ENCODE data around the gene MAT2A. TPM values are rescaled to one million over a fixed set of nuclear protein-coding genes. Genes with fewer than 3 reads are reported as not detected.

The MAT2A gene
- total and polyA plus RNA-seq, 9 of the 15 experiments (the other 6 are each of a cell fraction or from before 2014, with no cell fraction given) = 130 to 1,027 (median 240) TPM

DNA sequence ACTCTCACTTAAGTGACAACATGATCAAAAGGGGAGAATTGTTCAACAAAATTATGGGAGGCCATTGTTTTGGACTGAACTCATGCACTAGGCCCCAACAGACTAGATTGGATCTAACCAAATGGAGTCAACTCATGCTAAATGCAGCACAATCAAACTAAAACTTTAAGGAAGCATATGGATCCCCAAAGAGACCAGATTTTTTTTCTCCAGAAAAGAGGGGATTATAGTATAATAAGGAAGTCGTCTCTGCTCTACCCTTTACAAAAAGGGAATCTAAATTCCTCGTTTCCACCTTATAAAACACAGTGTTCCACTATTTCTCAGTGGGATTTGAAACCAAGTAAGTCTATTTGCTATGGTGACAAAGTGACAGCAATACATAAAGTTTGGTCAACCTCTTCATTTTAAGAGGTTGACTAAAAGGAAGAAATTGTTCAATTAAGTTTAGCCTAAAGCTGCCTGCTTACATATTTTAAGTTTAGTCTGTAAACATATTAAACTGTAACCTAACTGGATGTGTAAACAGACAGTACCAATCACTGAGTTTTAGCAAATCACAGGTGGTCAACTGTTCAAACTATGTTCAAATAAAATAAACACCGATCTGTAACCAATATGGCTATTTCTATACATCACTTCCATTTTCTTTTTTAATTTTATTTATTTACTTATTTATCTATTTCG is 40.9 kb upstream of the MAT2A start (continued):
- TF ChIP-seq ESRRA (IDR thresholded peaks at IDR 0.05; ENCODE audit: borderline replicate concordance, low read depth) (no peak), SLC30A9 (CRISPR knock-in tag; IDR thresholded peaks at IDR 0.05) (no peak), ZNF445 (CRISPR knock-in tag; IDR thresholded peaks at IDR 0.05; ENCODE audit: low read depth) (0 out of 2 replicates have a peak, but pooled peaks have one; percentile 59), PATZ1 (CRISPR knock-in tag; IDR thresholded peaks at IDR 0.05; ENCODE audit: borderline replicate concordance) (peak; percentile 74; the same call in 1 of the 2 replicates), BRD9 (IDR thresholded peaks at IDR 0.05; ENCODE audit: low read depth, partially characterized antibody) (no peak), RBM39 (optimal IDR thresholded peaks at IDR 0.05; ENCODE audit: low read depth, low read length) (no peak), ZNF134 (CRISPR knock-in tag; conservative IDR thresholded peaks at IDR 0.05) (peak; percentile 73), NR2C2 (CRISPR knock-in tag; IDR thresholded peaks at IDR 0.05) (no peak), NR2C2 (tag; IDR thresholded peaks at IDR 0.05) (peak; percentile 70; the same call in 1 of the 2 replicates), ELK3 (CRISPR knock-in tag; IDR thresholded peaks at IDR 0.05) (no peak), ZNF444 (CRISPR knock-in tag; IDR thresholded peaks at IDR 0.05) (0 out of 2 replicates have a peak, but pooled peaks have one; percentile 35), NR2C1 (IDR thresholded peaks at IDR 0.05) (no peak), NR2C1 (tag; IDR thresholded peaks at IDR 0.05) (peak; percentile 89), NR1H2 (CRISPR knock-in tag; IDR thresholded peaks at IDR 0.05) (no peak), ZFPM2 (CRISPR knock-in tag; IDR thresholded peaks at IDR 0.05) (no peak)
- TF ChIP-seq, protein P1, sequence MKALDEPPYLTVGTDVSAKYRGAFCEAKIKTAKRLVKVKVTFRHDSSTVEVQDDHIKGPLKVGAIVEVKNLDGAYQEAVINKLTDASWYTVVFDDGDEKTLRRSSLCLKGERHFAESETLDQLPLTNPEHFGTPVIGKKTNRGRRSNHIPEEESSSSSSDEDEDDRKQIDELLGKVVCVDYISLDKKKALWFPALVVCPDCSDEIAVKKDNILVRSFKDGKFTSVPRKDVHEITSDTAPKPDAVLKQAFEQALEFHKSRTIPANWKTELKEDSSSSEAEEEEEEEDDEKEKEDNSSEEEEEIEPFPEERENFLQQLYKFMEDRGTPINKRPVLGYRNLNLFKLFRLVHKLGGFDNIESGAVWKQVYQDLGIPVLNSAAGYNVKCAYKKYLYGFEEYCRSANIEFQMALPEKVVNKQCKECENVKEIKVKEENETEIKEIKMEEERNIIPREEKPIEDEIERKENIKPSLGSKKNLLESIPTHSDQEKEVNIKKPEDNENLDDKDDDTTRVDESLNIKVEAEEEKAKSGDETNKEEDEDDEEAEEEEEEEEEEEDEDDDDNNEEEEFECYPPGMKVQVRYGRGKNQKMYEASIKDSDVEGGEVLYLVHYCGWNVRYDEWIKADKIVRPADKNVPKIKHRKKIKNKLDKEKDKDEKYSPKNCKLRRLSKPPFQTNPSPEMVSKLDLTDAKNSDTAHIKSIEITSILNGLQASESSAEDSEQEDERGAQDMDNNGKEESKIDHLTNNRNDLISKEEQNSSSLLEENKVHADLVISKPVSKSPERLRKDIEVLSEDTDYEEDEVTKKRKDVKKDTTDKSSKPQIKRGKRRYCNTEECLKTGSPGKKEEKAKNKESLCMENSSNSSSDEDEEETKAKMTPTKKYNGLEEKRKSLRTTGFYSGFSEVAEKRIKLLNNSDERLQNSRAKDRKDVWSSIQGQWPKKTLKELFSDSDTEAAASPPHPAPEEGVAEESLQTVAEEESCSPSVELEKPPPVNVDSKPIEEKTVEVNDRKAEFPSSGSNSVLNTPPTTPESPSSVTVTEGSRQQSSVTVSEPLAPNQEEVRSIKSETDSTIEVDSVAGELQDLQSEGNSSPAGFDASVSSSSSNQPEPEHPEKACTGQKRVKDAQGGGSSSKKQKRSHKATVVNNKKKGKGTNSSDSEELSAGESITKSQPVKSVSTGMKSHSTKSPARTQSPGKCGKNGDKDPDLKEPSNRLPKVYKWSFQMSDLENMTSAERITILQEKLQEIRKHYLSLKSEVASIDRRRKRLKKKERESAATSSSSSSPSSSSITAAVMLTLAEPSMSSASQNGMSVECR (CRISPR knock-in tag; IDR thresholded peaks at IDR 0.05) = no peak
- TF ChIP-seq, protein P2, sequence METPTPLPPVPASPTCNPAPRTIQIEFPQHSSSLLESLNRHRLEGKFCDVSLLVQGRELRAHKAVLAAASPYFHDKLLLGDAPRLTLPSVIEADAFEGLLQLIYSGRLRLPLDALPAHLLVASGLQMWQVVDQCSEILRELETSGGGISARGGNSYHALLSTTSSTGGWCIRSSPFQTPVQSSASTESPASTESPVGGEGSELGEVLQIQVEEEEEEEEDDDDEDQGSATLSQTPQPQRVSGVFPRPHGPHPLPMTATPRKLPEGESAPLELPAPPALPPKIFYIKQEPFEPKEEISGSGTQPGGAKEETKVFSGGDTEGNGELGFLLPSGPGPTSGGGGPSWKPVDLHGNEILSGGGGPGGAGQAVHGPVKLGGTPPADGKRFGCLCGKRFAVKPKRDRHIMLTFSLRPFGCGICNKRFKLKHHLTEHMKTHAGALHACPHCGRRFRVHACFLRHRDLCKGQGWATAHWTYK (CRISPR knock-in tag; IDR thresholded peaks at IDR 0.05) = peak; percentile 88
- TF ChIP-seq, protein P3, sequence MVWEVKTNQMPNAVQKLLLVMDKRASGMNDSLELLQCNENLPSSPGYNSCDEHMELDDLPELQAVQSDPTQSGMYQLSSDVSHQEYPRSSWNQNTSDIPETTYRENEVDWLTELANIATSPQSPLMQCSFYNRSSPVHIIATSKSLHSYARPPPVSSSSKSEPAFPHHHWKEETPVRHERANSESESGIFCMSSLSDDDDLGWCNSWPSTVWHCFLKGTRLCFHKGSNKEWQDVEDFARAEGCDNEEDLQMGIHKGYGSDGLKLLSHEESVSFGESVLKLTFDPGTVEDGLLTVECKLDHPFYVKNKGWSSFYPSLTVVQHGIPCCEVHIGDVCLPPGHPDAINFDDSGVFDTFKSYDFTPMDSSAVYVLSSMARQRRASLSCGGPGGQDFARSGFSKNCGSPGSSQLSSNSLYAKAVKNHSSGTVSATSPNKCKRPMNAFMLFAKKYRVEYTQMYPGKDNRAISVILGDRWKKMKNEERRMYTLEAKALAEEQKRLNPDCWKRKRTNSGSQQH (CRISPR knock-in tag; IDR thresholded peaks at IDR 0.05) = no peak

Measured in K562 (cell line).